Esophagus (tissue), 2 donors: Measurements from ENCODE around the gene NFASC. TPM values are rescaled to one million over a fixed set of nuclear protein-coding genes. Genes with fewer than 3 reads are reported as not detected.

Experiments
- H3K27ac ChIP-seq, 2 donors: one replicate each; pipeline ENCODE4 v1.5.1; 2013; ENCODE audit warnings: low read depth in 2 of 2, mild to moderate bottlenecking in 2 of 2, inconsistent platforms in 1 of 2, low read length in 1 of 2, moderate library complexity in 1 of 2
- H3K27me3 ChIP-seq, 2 donors: one replicate each; pipeline ENCODE4 v1.6.1; 2013; ENCODE audit warnings: low read length in 2 of 2, control low read depth in 1 of 2, mild to moderate bottlenecking in 1 of 2; ENCODE audit not compliant: insufficient read depth in 2 of 2, control insufficient read depth in 1 of 2
- H3K36me3 ChIP-seq, 2 donors: one replicate each; pipeline ENCODE4 v1.6.1; 2013; ENCODE audit warnings: low read length in 1 of 2; ENCODE audit not compliant: control insufficient read depth in 2 of 2, insufficient read depth in 2 of 2
- H3K4me1 ChIP-seq, 2 donors: one replicate each; pipeline ENCODE4 v1.6.1; 2013; ENCODE audit warnings: low read length in 1 of 2; ENCODE audit not compliant: control insufficient read depth in 2 of 2, insufficient read depth in 2 of 2
- H3K4me3 ChIP-seq, 2 donors: one replicate each; pipeline ENCODE4 v1.5.1; 2013; ENCODE audit warnings: low read length in 2 of 2, mild to moderate bottlenecking in 2 of 2, low read depth in 1 of 2, moderate library complexity in 1 of 2
- H3K9me3 ChIP-seq, 2 donors: one replicate each; pipeline ENCODE4 v1.6.1; 2013; ENCODE audit warnings: mild to moderate bottlenecking in 2 of 2, low read depth in 1 of 2, low read length in 1 of 2, moderate library complexity in 1 of 2; ENCODE audit not compliant: control insufficient read depth in 2 of 2, insufficient read depth in 1 of 2
- WGBS, 2 donors: extraction: QIAGEN DNeasy Blood & Tissue Kit; methylation state at CpG; one replicate each; pipeline ENCODE4 v1.1.7; 2013; 5-methylcytosine and 5-hydroxymethylcytosine counted together
- polyA plus RNA-seq, 2 donors: library from polyadenylated mRNA; stranded (reverse); fragments of 200-250 nt; gene quantifications; one replicate each; pipeline ENCODE4 v1.2.3, GENCODE V29; 2013
- donor health status: healthy with polysubstance abuse.
- donor health status: Bipolar disorder and iron deficiency.

NFASC gene
- polyA plus RNA-seq, 2 donors = 6.0 to 10.6 TPM

- Histone ChIP-seq H3K27ac (no peak overlapping the region), H3K4me1 (no peaks in the 10 kb centered on the region), H3K36me3 (no peaks in the 10 kb centered on the region), H3K4me3 (no peak overlapping the region), H3K27me3 (no peaks in the 10 kb centered on the region), H3K9me3 (no peaks in the 10 kb centered on the region)
- 73 to 77% methylated on average over 7 of the region's 7 CpGs for WGBS, 2 donors
These were observed 50.3 kb downstream of the NFASC start for GRCh38 chr1:204920967-204921366.

GRCh38 chr1:204921855-204922516 is 51.3 kb downstream of the NFASC start:
- H3K27me3 ChIP-seq = no peaks in the 10 kb centered on the region
- no peak overlapping the region for H3K27ac ChIP-seq
- H3K9me3 ChIP-seq = no peaks in the 10 kb centered on the region
- H3K36me3 ChIP-seq = no peaks in the 10 kb centered on the region
- WGBS, 2 donors = 77 to 78% methylated on average over 15 of the region's 15 CpGs
- no peaks in the 10 kb centered on the region for H3K4me1 ChIP-seq
- H3K4me3 ChIP-seq = no peak overlapping the region

DNA sequence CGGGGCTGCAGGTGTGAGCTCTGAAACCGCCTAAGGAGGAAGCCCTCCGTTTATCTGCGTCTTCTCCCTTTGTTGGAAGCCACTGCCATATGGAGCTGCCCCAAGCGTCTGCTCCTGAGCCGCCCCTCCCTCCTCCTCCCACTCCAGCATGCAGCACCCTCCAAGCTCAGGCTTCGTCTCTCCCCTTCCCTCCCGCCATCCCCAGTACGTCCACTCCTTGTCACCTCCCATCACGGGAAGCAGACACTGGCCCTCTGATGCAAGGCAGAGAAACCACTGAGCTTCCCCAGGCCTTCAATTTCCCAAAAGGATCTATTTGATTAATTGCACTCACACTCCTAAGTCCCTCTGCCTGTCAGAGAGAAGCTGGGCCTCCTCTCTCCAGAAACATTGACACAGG is 52.5 kb downstream of the NFASC start:
- peaks cover 0 to 3% of the 10 kb centered on the region in 2 donors for H3K4me1 ChIP-seq
- H3K9me3 ChIP-seq = no peaks in the 10 kb centered on the region
- no peak overlapping the region for H3K4me3 ChIP-seq
- H3K27me3 ChIP-seq = no peaks in the 10 kb centered on the region
- WGBS, 2 donors = 67 to 79% methylated on average over 10 of the region's 10 CpGs
- no peaks in the 10 kb centered on the region for H3K36me3 ChIP-seq
- H3K27ac ChIP-seq = no peak overlapping the region

GRCh38 chr1:204923626-204924012 is 53.0 kb downstream of the NFASC start:
- Histone ChIP-seq H3K27ac (no peak overlapping the region), H3K4me1 (peaks cover 0 to 3% of the 10 kb centered on the region in 2 donors), H3K4me3 (no peak overlapping the region), H3K9me3 (no peaks in the 10 kb centered on the region), H3K27me3 (no peaks in the 10 kb centered on the region), H3K36me3 (no peaks in the 10 kb centered on the region)
- WGBS, 2 donors = 62 to 66% methylated on average over 4 of the region's 4 CpGs

DNA sequence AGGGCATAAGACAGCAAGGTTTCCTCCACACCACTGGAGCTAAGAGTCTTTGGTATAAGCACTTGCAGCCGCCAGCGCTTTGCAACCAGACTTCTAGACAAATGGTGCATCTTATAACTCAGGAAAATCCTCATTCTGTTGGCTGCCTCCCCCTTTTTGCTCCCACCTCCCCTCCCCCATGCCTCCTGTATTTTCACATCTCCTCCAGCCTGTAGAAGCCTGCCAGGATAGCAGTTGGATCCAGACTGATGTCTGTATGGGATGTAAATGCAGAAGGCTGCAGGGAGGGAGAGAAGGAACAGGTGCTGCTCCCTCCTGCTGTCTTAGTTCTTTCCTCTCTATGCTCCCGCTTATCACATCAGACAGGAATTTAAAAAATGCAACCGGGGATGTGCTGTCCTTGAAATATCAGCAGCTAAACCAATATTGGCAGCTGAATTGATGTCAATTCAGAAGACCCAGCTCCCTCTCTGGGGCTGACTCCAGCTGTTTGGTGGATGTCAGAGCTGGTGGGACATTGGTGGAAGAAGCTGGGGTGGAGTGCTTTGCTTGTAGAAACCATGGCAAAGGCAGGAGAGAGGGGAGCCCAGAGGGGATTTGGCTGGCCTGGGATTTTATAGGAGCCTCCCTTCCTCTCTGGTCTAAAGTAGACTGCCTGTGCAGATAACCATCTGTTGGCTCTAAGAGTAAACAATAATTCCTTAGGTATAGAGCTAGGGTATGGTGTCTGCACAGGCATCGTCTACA is 53.5 kb downstream of the NFASC start:
- Histone ChIP-seq H3K4me3 (no peak overlapping the region), H3K27ac (no peak overlapping the region), H3K9me3 (no peaks in the 10 kb centered on the region), H3K4me1 (peaks cover 0 to 3% of the 10 kb centered on the region in 2 donors), H3K27me3 (no peaks in the 10 kb centered on the region), H3K36me3 (no peaks in the 10 kb centered on the region)
- WGBS, 2 donors = 65 to 67% methylated on average over 5 of the region's 5 CpGs

GRCh38 chr1:204925701-204926100 is 55.0 kb downstream of the NFASC start:
- H3K36me3 ChIP-seq = no peaks in the 10 kb centered on the region
- H3K4me3 ChIP-seq = no peak overlapping the region
- no peaks in the 10 kb centered on the region for H3K9me3 ChIP-seq
- H3K27me3 ChIP-seq = no peaks in the 10 kb centered on the region
- WGBS, 2 donors = 69 to 71% methylated on average over 1 of the region's 1 CpG
- peaks cover 0 to 3% of the 10 kb centered on the region in 2 donors for H3K4me1 ChIP-seq
- H3K27ac ChIP-seq = no peak overlapping the region

GRCh38 chr1:204927673-204928641 is 57.3 kb downstream of the NFASC start:
- H3K9me3 ChIP-seq = no peaks in the 10 kb centered on the region
- 62 to 66% methylated on average over 11 of the region's 11 CpGs for WGBS, 2 donors
- H3K27me3 ChIP-seq = no peaks in the 10 kb centered on the region

GRCh38 chr1:204928671-204929486 is 58.2 kb downstream of the NFASC start:
- Histone ChIP-seq H3K27me3 (no peaks in the 10 kb centered on the region), H3K36me3 (no peaks in the 10 kb centered on the region), H3K4me3 (no peak overlapping the region), H3K9me3 (no peaks in the 10 kb centered on the region), H3K4me1 (peaks cover 0 to 3% of the 10 kb centered on the region in 2 donors), H3K27ac (no peak overlapping the region)
- WGBS, 2 donors = 78 to 80% methylated on average over 8 of the region's 8 CpGs

More at GRCh38 chr1:204927673-204928641, 57.3 kb downstream of the NFASC start:
- H3K4me3 ChIP-seq = no peak overlapping the region
- H3K4me1 ChIP-seq = peaks cover 0 to 3% of the 10 kb centered on the region in 2 donors
- no peak overlapping the region for H3K27ac ChIP-seq
- no peaks in the 10 kb centered on the region for H3K36me3 ChIP-seq
